Measurements from ENCODE around the gene RAB19. TPM values are rescaled to one million over a fixed set of nuclear protein-coding genes. Genes with fewer than 3 reads are reported as not detected.

Gene RAB19
- total and polyA plus RNA-seq, 2 donors (not counting 1 experiment from before 2014, with no cell fraction given) = 0.37 to 1.1 TPM

DNA sequence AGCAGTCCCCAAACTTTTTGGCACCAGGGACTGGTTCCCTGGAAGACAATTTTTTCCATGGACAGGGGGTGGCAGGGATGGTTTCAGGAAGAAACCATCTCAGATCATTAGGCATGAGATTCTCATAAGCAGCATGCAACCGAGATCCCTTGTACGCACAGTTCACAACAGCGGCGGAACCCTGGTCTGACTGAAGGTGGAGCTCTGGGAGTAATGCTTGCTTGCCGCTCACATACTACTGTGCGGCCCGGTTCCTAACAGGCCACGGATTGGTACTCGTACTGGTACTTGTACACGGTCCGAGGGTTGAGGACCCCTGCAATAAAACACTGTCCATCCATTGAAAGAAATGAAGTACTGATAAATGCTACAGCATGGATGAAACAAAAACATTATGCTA lies 42.6 kb downstream of the RAB19 start:
- Histone ChIP-seq H3K79me2 (ENCODE audit: control insufficient read depth, insufficient read depth, low read length) (no peaks in the 10 kb centered on the region), H3K9me3 (ENCODE audit: control extremely low read depth in 1 of 3, control insufficient read depth in 2 of 3, insufficient read depth in 1 of 3, low read length in 2 of 3) (no peaks in the 10 kb centered on the region), H3K27me3 (replicated peaks in 1 of 4; ENCODE audit: control extremely low read depth in 1 of 4, control insufficient read depth in 3 of 4, insufficient read depth in 4 of 4, low read length in 3 of 4) (no peaks in the 10 kb centered on the region), H3K36me3 (replicated peaks in 1 of 2; ENCODE audit: control extremely low read depth in 1 of 2, control insufficient read depth in 1 of 2, extremely low read depth in 1 of 2, insufficient read depth in 2 of 2, low read length in 1 of 2) (no peaks in the 10 kb centered on the region), H3K27ac (ENCODE audit: low read length in 2 of 2) (no peak overlapping the region), H2AFZ (ENCODE audit: insufficient read depth, low read depth, low read length, poor library complexity, severe bottlenecking) (no peak overlapping the region), H3K4me1 (ENCODE audit: control insufficient read depth in 2 of 2, insufficient read depth in 2 of 2, low read length in 2 of 2) (peaks cover 10 to 17% of the 10 kb centered on the region in 2 donors), H3K4me3 (ENCODE audit: control extremely low read depth in 1 of 5, extremely low read depth in 1 of 5, insufficient read depth in 1 of 5, low read depth in 2 of 5, low read length in 4 of 5) (no peak overlapping the region), H3K9ac (ENCODE audit: low read length) (no peak overlapping the region), H3K4me2 (replicated peaks; ENCODE audit: low read depth, low read length, poor library complexity, severe bottlenecking) (no peak overlapping the region), H4K20me1 (ENCODE audit: control insufficient read depth, insufficient read depth, low read length, poor library complexity, severe bottlenecking) (peaks cover 8% of the 10 kb centered on the region)
- no peaks in the 10 kb centered on the region for H3K9me3 Mint-ChIP-seq (ENCODE audit: insufficient read depth)
- H3K4me3 Mint-ChIP-seq = no peak overlapping the region
- WGBS (ENCODE audit: insufficient coverage) = 100% methylated on average over 9 of the region's 11 CpGs
- ATAC-seq (ENCODE audit: low read depth) = no peak
- no peak overlapping the region for H3K27ac Mint-ChIP-seq
- no peaks in the 10 kb centered on the region for H3K27me3 Mint-ChIP-seq
- no peak for TF ChIP-seq EZH2 (IDR thresholded peaks at IDR 0.05; ENCODE audit: borderline replicate concordance, insufficient read depth, low read depth, low read length, poor library complexity, severe bottlenecking)
- TF ChIP-seq, protein P1, sequence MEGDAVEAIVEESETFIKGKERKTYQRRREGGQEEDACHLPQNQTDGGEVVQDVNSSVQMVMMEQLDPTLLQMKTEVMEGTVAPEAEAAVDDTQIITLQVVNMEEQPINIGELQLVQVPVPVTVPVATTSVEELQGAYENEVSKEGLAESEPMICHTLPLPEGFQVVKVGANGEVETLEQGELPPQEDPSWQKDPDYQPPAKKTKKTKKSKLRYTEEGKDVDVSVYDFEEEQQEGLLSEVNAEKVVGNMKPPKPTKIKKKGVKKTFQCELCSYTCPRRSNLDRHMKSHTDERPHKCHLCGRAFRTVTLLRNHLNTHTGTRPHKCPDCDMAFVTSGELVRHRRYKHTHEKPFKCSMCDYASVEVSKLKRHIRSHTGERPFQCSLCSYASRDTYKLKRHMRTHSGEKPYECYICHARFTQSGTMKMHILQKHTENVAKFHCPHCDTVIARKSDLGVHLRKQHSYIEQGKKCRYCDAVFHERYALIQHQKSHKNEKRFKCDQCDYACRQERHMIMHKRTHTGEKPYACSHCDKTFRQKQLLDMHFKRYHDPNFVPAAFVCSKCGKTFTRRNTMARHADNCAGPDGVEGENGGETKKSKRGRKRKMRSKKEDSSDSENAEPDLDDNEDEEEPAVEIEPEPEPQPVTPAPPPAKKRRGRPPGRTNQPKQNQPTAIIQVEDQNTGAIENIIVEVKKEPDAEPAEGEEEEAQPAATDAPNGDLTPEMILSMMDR (IDR thresholded peaks at IDR 0.05) = no peak
- ChIA-PET CTCF (no interaction called here), POLR2A (no interaction called here)
- H3K4me1 Mint-ChIP-seq = peaks cover 18% of the 10 kb centered on the region
- intact Hi-C loops (cut with micrococcal nuclease) = no loop called here
- DNase-seq = no peak

DNA sequence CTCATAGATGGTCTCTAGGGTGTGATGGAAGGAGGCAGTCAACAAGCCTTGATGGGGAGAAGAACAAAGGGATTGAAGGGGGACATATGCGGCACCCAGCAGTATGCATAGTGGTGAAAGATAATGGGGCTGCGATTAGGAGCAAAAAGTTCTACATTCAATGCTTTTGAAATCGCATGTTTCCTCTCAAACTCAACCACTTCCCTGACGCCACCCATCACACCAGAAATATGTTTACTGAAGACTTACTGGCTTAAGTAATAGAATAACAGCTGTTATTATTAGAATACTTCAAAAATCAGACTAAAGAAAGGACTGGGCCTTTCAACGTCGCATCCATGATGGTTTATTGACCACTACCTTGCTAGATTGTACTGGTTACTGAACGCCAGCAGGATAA lies 44.0 kb downstream of the RAB19 start:
- H2AFZ ChIP-seq (ENCODE audit: insufficient read depth, low read depth, low read length, poor library complexity, severe bottlenecking) = no peak overlapping the region
- intact Hi-C loops (cut with micrococcal nuclease) = no loop called here
- no peaks in the 10 kb centered on the region for H3K27me3 ChIP-seq (replicated peaks in 1 of 4; ENCODE audit: control extremely low read depth in 1 of 4, control insufficient read depth in 3 of 4, insufficient read depth in 4 of 4, low read length in 3 of 4)
- H3K9me3 ChIP-seq (ENCODE audit: control extremely low read depth in 1 of 3, control insufficient read depth in 2 of 3, insufficient read depth in 1 of 3, low read length in 2 of 3) = no peaks in the 10 kb centered on the region
- H4K20me1 ChIP-seq (ENCODE audit: control insufficient read depth, insufficient read depth, low read length, poor library complexity, severe bottlenecking) = peaks cover 8% of the 10 kb centered on the region
- WGBS (ENCODE audit: insufficient coverage) = no CpG with 5 or more reads among the region's 7 CpGs
- no peak overlapping the region for H3K9ac ChIP-seq (ENCODE audit: low read length)
- Mint-ChIP-seq H3K9me3 (ENCODE audit: insufficient read depth) (no peaks in the 10 kb centered on the region), H3K4me3 (no peak overlapping the region), H3K27me3 (no peaks in the 10 kb centered on the region), H3K4me1 (peaks cover 21% of the 10 kb centered on the region), H3K27ac (no peak overlapping the region)
- H3K79me2 ChIP-seq (ENCODE audit: control insufficient read depth, insufficient read depth, low read length) = no peaks in the 10 kb centered on the region
- TF ChIP-seq, protein P1 (IDR thresholded peaks at IDR 0.05) = no peak
- no peak for TF ChIP-seq EZH2 (IDR thresholded peaks at IDR 0.05; ENCODE audit: borderline replicate concordance, insufficient read depth, low read depth, low read length, poor library complexity, severe bottlenecking)
- POLR2A ChIA-PET = no interaction called here
- no peak overlapping the region for H3K4me3 ChIP-seq (ENCODE audit: control extremely low read depth in 1 of 5, extremely low read depth in 1 of 5, insufficient read depth in 1 of 5, low read depth in 2 of 5, low read length in 4 of 5)
- H3K4me1 ChIP-seq (ENCODE audit: control insufficient read depth in 2 of 2, insufficient read depth in 2 of 2, low read length in 2 of 2) = peaks cover 10 to 17% of the 10 kb centered on the region in 2 donors
- peaks cover 0 to 6% of the 10 kb centered on the region in 2 experiments for H3K36me3 ChIP-seq (replicated peaks in 1 of 2; ENCODE audit: control extremely low read depth in 1 of 2, control insufficient read depth in 1 of 2, extremely low read depth in 1 of 2, insufficient read depth in 2 of 2, low read length in 1 of 2)
- H3K4me2 ChIP-seq (replicated peaks; ENCODE audit: low read depth, low read length, poor library complexity, severe bottlenecking) = no peak overlapping the region
- CTCF ChIA-PET = no interaction called here
- DNase-seq (no peak), ATAC-seq (ENCODE audit: low read depth) (no peak)
- H3K27ac ChIP-seq (ENCODE audit: low read length in 2 of 2) = no peak overlapping the region
